Measurements from ENCODE around the gene TEX264.
"Not testable (repeated sequence)": the region's sequence is repeated elsewhere in the genome, so short reads cannot be mapped to it uniquely, and the experiment has no call there.

TEX264 gene

GRCh38 chr3:51670823-51671733, at the start of gene TEX264:
TSS of gene TEX264 (plus strand) at chr3:51671252. CDS start at chr3:51674305, 3,053 bp downstream.
- peak; percentile 79 to 88 (median 82) for DNase-seq (ENCODE audit: low read depth in 3 of 3)

GRCh38 chr3:51622413-51622812, 48.6 kb upstream of the TEX264 start:
- no peak for DNase-seq (ENCODE audit: low read depth in 3 of 3)

- no peak for DNase-seq (ENCODE audit: low read depth in 3 of 3)
These were observed 48.2 kb upstream of the TEX264 start for GRCh38 chr3:51622868-51623267.

GRCh38 chr3:51630513-51630912, 40.5 kb upstream of the TEX264 start:
- no peak for DNase-seq (ENCODE audit: low read depth in 3 of 3)

- no peak for DNase-seq (ENCODE audit: low read depth in 3 of 3)
These were observed 33.7 kb upstream of the TEX264 start for GRCh38 chr3:51637144-51637940.

GRCh38 chr3:51637941-51638471, 33.0 kb upstream of the TEX264 start:
- DNase-seq (ENCODE audit: low read depth in 3 of 3): peak in 2 of 3 donors; percentile 6 to 16

- DNase-seq (ENCODE audit: low read depth in 3 of 3): no peak
These were observed 28.6 kb upstream of the TEX264 start for GRCh38 chr3:51642462-51642861.

GRCh38 chr3:51646091-51646490, 25.0 kb upstream of the TEX264 start:
- no peak for DNase-seq (ENCODE audit: low read depth in 3 of 3)

- not testable (repeated sequence) for DNase-seq (ENCODE audit: low read depth in 3 of 3)
These were observed 18.9 kb upstream of the TEX264 start for GRCh38 chr3:51652103-51652502.

GRCh38 chr3:51653409-51653808, 17.6 kb upstream of the TEX264 start:
- not testable (repeated sequence) for DNase-seq (ENCODE audit: low read depth in 3 of 3)

- no peak for DNase-seq (ENCODE audit: low read depth in 3 of 3)
These were observed 13.8 kb upstream of the TEX264 start for GRCh38 chr3:51657234-51657633.

- no peak for DNase-seq (ENCODE audit: low read depth in 3 of 3)
These were observed 11.1 kb upstream of the TEX264 start for GRCh38 chr3:51659942-51660341.

- no peak for DNase-seq (ENCODE audit: low read depth in 3 of 3)
These were observed 8.6 kb upstream of the TEX264 start for GRCh38 chr3:51662456-51662855.

GRCh38 chr3:51668756-51669155, 2.3 kb upstream of the TEX264 start:
- DNase-seq (ENCODE audit: low read depth in 3 of 3): no peak

- DNase-seq (ENCODE audit: low read depth in 3 of 3): peak; percentile 76 to 82 (median 77)
These were observed 1.6 kb upstream of the TEX264 start for GRCh38 chr3:51669241-51670052.

- no peak for DNase-seq (ENCODE audit: low read depth in 3 of 3)
These were observed 814 bp upstream of the TEX264 start for GRCh38 chr3:51670053-51670822.

- DNase-seq (ENCODE audit: low read depth in 3 of 3): peak; percentile 35 to 55 (median 39)
These were observed 853 bp downstream of the TEX264 start for GRCh38 chr3:51671734-51672475.

- no peak for DNase-seq (ENCODE audit: low read depth in 3 of 3)
These were observed 2.2 kb downstream of the TEX264 start for GRCh38 chr3:51673181-51673801.
